ENCODE results near the gene RND1. TPM values are rescaled to one million over a fixed set of nuclear protein-coding genes. Genes with fewer than 3 reads are reported as not detected.

Gene RND1
- total and polyA plus RNA-seq, 2 of the 13 experiments (the other 11 are each of a cell fraction or from before 2014, with no cell fraction given) = 1.8 to 1.9 TPM

GRCh38 chr12:48890657-48891418 lies 25.2 kb upstream of the RND1 start (continued):
- TF ChIP-seq ATF7 (IDR thresholded peaks at IDR 0.05) = no peak
- no peak for TF ChIP-seq ATF7 (CRISPR knock-in tag; IDR thresholded peaks at IDR 0.05)
- TF ChIP-seq RFXANK (CRISPR knock-in tag; IDR thresholded peaks at IDR 0.05) = no peak
- no peak for TF ChIP-seq ARID2 (CRISPR knock-in tag; IDR thresholded peaks at IDR 0.05; ENCODE audit: borderline replicate concordance)
- no peak for TF ChIP-seq ZNF761 (CRISPR knock-in tag; conservative IDR thresholded peaks at IDR 0.05)
- TF ChIP-seq ZSCAN29 (CRISPR knock-in tag; conservative IDR thresholded peaks at IDR 0.05) = no peak
- no peak for TF ChIP-seq MAF1 (CRISPR knock-in tag; IDR thresholded peaks at IDR 0.05; ENCODE audit: borderline replicate concordance)
- peak; percentile 32 for TF ChIP-seq HNRNPLL (IDR thresholded peaks at IDR 0.05; ENCODE audit: low read depth, low read length, poor library complexity, severe bottlenecking)
- TF ChIP-seq RARA (CRISPR knock-in tag; IDR thresholded peaks at IDR 0.05) = no peak
- no peak for TF ChIP-seq IRF1 (CRISPR knock-in tag; IDR thresholded peaks at IDR 0.05; ENCODE audit: low read depth)
- no peak for TF ChIP-seq EP300 (IDR thresholded peaks at IDR 0.05; ENCODE audit: low read depth in 2 of 2, low read length in 2 of 2)
- TF ChIP-seq EP300 (CRISPR knock-in tag; IDR thresholded peaks at IDR 0.05; ENCODE audit: borderline replicate concordance) = no peak
- TF ChIP-seq HIVEP1 (CRISPR knock-in tag; IDR thresholded peaks at IDR 0.05) = peak; percentile 24; the same call in 1 of the 2 replicates
- no peak for TF ChIP-seq FOSL1 (CRISPR knock-in tag; IDR thresholded peaks at IDR 0.05; ENCODE audit: borderline replicate concordance)
- TF ChIP-seq POGZ (CRISPR knock-in tag; IDR thresholded peaks at IDR 0.05) = no peak
- peak; percentile 48; the same call in 1 of the 2 replicates for TF ChIP-seq GATAD2A (CRISPR knock-in tag; IDR thresholded peaks at IDR 0.05)
- TF ChIP-seq ZNF414 (CRISPR knock-in tag; IDR thresholded peaks at IDR 0.05) = no peak
- TF ChIP-seq SMYD3 (CRISPR knock-in tag; IDR thresholded peaks at IDR 0.05) = no peak
- no peak for TF ChIP-seq ZNF260 (CRISPR knock-in tag; IDR thresholded peaks at IDR 0.05; ENCODE audit: borderline replicate concordance, low read depth)
- TF ChIP-seq ZNF556 (CRISPR knock-in tag; IDR thresholded peaks at IDR 0.05; ENCODE audit: borderline replicate concordance) = no peak
- no peak for TF ChIP-seq USF2 (IDR thresholded peaks at IDR 0.05; ENCODE audit: low read depth, low read length)
- no peak for TF ChIP-seq USF2 (CRISPR knock-in tag; IDR thresholded peaks at IDR 0.05; ENCODE audit: borderline replicate concordance)
- no peak for TF ChIP-seq ZNF264 (CRISPR knock-in tag; IDR thresholded peaks at IDR 0.05)
- TF ChIP-seq IKZF5 (CRISPR knock-in tag; IDR thresholded peaks at IDR 0.05) = 0 out of 2 replicates have a peak, but pooled peaks have one; percentile 50
- TF ChIP-seq GRHL1 (CRISPR knock-in tag; conservative IDR thresholded peaks at IDR 0.05) = no peak

All from HepG2 (cell line).